Measurements from ENCODE around the gene TRIM62.

The TRIM62 gene

GRCh38 chr1:33180911-33181890, 642 bp downstream of the TRIM62 start:
- no peak for TF ChIP-seq CTCF (conservative IDR thresholded peaks at IDR 0.05; ENCODE audit: low read length)
- H3K4me3 ChIP-seq (ENCODE audit: low read length): peak overlapping the region; percentile 78
- peak; percentile 17 for DNase-seq (ENCODE audit: low read depth)

GRCh38 chr1:33180226-33180910, 1.5 kb downstream of the TRIM62 start:
- DNase-seq (ENCODE audit: low read depth): peak; percentile 78

GRCh38 chr1:33178836-33179439, 2.9 kb downstream of the TRIM62 start:
- H3K4me3 ChIP-seq (ENCODE audit: low read length): no peak overlapping the region
- DNase-seq (ENCODE audit: low read depth): no peak
- TF ChIP-seq CTCF (conservative IDR thresholded peaks at IDR 0.05; ENCODE audit: low read length): no peak

More at GRCh38 chr1:33180226-33180910, 1.5 kb downstream of the TRIM62 start:
- H3K4me3 ChIP-seq (ENCODE audit: low read length): peak overlapping the region; percentile 66
- no peak for TF ChIP-seq CTCF (conservative IDR thresholded peaks at IDR 0.05; ENCODE audit: low read length)

DNA sequence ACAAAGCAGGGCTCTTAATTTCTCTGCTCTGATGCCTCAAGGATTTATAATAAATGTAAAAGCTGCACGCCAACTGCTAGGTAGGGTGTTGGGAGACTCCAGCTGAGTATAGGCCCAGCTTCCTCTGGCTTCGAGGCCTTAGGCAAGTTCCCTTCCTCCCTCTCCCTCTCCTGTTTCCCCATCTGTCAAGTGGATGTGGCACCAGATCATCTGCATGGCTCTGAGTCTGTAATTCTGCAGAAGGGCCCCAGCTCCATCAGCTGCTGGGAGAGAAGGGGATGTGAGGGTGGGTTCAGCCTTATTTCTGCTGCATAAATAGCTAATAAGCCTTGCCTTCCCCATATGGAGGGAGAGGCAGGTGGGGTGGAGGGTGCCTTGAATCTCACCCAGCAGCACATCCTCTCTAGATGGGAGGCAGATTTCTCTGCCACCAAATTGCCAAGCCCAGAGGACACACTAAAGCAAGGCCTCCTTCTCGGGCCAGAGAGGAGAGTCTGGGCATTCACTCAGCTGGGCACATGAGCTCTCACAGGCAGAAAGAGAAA, 3.8 kb downstream of the TRIM62 start:
- TF ChIP-seq CTCF (conservative IDR thresholded peaks at IDR 0.05; ENCODE audit: low read length): no peak
- DNase-seq (ENCODE audit: low read depth): no peak

GRCh38 chr1:33176887-33177286, 5.0 kb downstream of the TRIM62 start:
- no peak for DNase-seq (ENCODE audit: low read depth)
- no peak for TF ChIP-seq CTCF (conservative IDR thresholded peaks at IDR 0.05; ENCODE audit: low read length)
- no peak overlapping the region for H3K4me3 ChIP-seq (ENCODE audit: low read length)

More for the DNA sequence above, 3.8 kb downstream of the TRIM62 start:
- no peak overlapping the region for H3K4me3 ChIP-seq (ENCODE audit: low read length)

DNA sequence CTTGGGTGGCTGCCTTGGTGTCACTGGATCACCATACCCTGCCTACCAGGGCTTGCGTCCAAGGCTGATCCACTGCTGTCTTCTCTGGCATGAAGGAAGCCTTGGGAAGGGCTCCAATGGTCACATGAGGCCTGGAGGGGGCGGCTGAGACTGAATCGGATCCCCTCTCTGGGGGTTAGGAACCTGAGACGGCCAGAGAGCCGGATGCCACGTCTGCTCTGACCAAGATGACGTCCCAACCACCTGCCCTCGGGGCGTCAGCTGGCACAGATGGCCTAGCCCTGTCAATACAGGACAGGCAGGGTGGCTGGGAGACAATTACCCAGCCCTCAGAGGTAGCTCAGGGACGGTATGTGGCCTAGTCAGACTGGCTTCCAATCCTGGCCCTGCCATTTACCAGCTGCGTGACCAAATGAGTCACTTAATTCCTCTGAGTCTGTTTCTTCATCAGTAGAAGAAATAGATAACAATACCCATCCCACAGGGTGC, 5.4 kb downstream of the TRIM62 start:
- no peak for TF ChIP-seq CTCF (conservative IDR thresholded peaks at IDR 0.05; ENCODE audit: low read length)
- no peak overlapping the region for H3K4me3 ChIP-seq (ENCODE audit: low read length)
- DNase-seq (ENCODE audit: low read depth): peak; percentile 29
